HepG2 (cell line): Measurements from ENCODE around the gene PEAK1. TPM values are rescaled to one million over a fixed set of nuclear protein-coding genes. Genes with fewer than 3 reads are reported as not detected.

ENCODE experiments used
- ATAC-seq: fragments of 200-7000 bp; cut with Tn5 transposase; 3 replicates; pipeline ENCODE4 v1.9.1; 2020; ENCODE audit warnings: mild to moderate bottlenecking, moderate library complexity
- BruUV-seq: library from RNA; stranded (reverse); fragments of 400-500 nt; replicated peaks from 2 replicates; lab custom pipeline; 2021; lab: Mats Ljungman, UMichigan
- CTCF ChIA-PET: fragments of 300-600 bp; formaldehyde crosslinking; extraction: SDS; loops from one replicate; lab custom pipeline; 2021; ENCODE audit warnings: low total read pairs, inconsistent platforms, low intra/inter-chr PET ratio; lab: Yijun Ruan, JAX
- POLR2A ChIA-PET: fragments of 350-600 bp; sonication (Branson Sonifier 250); formaldehyde crosslinking; loops from one replicate; lab custom pipeline; 2020; ENCODE audit warnings: antibody characterized with exemption, inconsistent platforms; lab: Yijun Ruan, JAX
- DNase-seq: peaks from one replicate; pipeline ENCODE4 v3.0.0-alpha.2; 2015; ENCODE audit warnings: low spot score
- FAIRE-seq: peaks from 3 replicates; lab custom pipeline; 2011; peaks lifted over from hg19 to GRCh38; lab: Jason Lieb, UNC
- H2AFZ ChIP-seq: one replicate; pipeline ENCODE4 v1.6.1; 2011; ENCODE audit warnings: low read length, inconsistent platforms
- H3K27ac ChIP-seq: fragments of 300-600 bp; 3 replicates; pipeline ENCODE4 v1.8.0; 2011; ENCODE audit warnings: mixed run types, mild to moderate bottlenecking, mixed read lengths, low read length, inconsistent platforms; ENCODE audit not compliant: insufficient read depth; ENCODE audit errors: extremely low read length
- H3K27me3 ChIP-seq, 2 experiments: fragments of 200-600 bp in 1 of 2; 2 replicates in 1 of 2; 3 replicates in 1 of 2; pipeline versions ENCODE4 v1.6.0 to v1.8.0; 2011; ENCODE audit warnings: low read length in 2 of 2, mild to moderate bottlenecking in 2 of 2, moderate library complexity in 2 of 2, inconsistent platforms in 1 of 2; ENCODE audit not compliant: insufficient read depth in 2 of 2, control insufficient read depth in 1 of 2
- H3K36me3 ChIP-seq, 2 experiments: fragments of 200-600 bp in 1 of 2; replicated peaks in 1 of 2; 2 replicates in 1 of 2; 3 replicates in 1 of 2; pipeline versions ENCODE4 v1.5.1 to v1.8.0; 2011; ENCODE audit warnings: low read length in 2 of 2, inconsistent platforms in 1 of 2; ENCODE audit not compliant: insufficient read depth in 2 of 2, control insufficient read depth in 1 of 2
- H3K4me1 ChIP-seq: 2 replicates; pipeline ENCODE4 v1.5.1; 2012; ENCODE audit warnings: low read length, inconsistent platforms; ENCODE audit not compliant: insufficient read depth
- H3K4me2 ChIP-seq: 2 replicates; pipeline ENCODE4 v1.6.0; 2011; ENCODE audit warnings: low read depth, low read length, inconsistent platforms
- H3K4me3 ChIP-seq, 3 experiments: fragments of 200-600 bp in 1 of 3; sonication (generic), shearing (Covaris generic) in 1 of 3; replicated peaks in 1 of 3; 2 replicates each; pipeline ENCODE4 v1.5.1; 2011 to 2016; ENCODE audit warnings: low read length in 3 of 3, inconsistent platforms in 2 of 3, low read depth in 2 of 3, mild to moderate bottlenecking in 2 of 3, control low read depth in 1 of 3, mixed read lengths in 1 of 3; ENCODE audit not compliant: insufficient read depth in 1 of 3
- H3K79me2 ChIP-seq: one replicate; pipeline ENCODE4 v1.6.1; 2011; ENCODE audit warnings: low read length, inconsistent platforms; ENCODE audit not compliant: insufficient read depth
- H3K9ac ChIP-seq: 2 replicates; pipeline ENCODE4 v1.6.0; 2011; ENCODE audit warnings: mild to moderate bottlenecking, low read depth, low read length, inconsistent platforms; ENCODE audit not compliant: insufficient read depth
- H3K9me3 ChIP-seq: 2 replicates; pipeline ENCODE4 v1.5.1; 2012; ENCODE audit warnings: mild to moderate bottlenecking, low read length
- H4K20me1 ChIP-seq: 2 replicates; pipeline ENCODE4 v1.6.0; 2011; ENCODE audit warnings: inconsistent platforms, mild to moderate bottlenecking, low read length, moderate library complexity; ENCODE audit not compliant: insufficient read depth
- DBP ChIP-seq: sonication (generic); formaldehyde crosslinking; IDR thresholded peaks from 2 replicates; pipeline ENCODE4 v1.4.0; 2020; ENCODE audit warnings: missing genetic modification reagents; ENCODE audit errors: not compliant biosample characterization
- DPF2 ChIP-seq: sonication (generic); formaldehyde crosslinking; IDR thresholded peaks from 2 replicates; pipeline ENCODE4 v1.4.0; 2020; ENCODE audit warnings: mild to moderate bottlenecking, low read depth, missing genetic modification reagents, borderline replicate concordance
- GMEB1 ChIP-seq: sonication (generic); formaldehyde crosslinking; IDR thresholded peaks from 2 replicates; pipeline ENCODE4 v1.5.1; 2020; ENCODE audit warnings: missing genetic modification reagents, mild to moderate bottlenecking, borderline replicate concordance
- GTF3A ChIP-seq: sonication (generic); formaldehyde crosslinking; conservative IDR thresholded peaks from 2 replicates; pipeline ENCODE4 v1.4.0; 2020; ENCODE audit warnings: mild to moderate bottlenecking, missing genetic modification reagents
- HOMEZ ChIP-seq: IDR thresholded peaks from 2 replicates; pipeline ENCODE4 v1.6.1; 2016; ENCODE audit warnings: low read depth
- PHF8 ChIP-seq: sonication (generic); formaldehyde crosslinking; IDR thresholded peaks from 2 replicates; pipeline ENCODE4 v1.5.0; 2020; ENCODE audit warnings: missing genetic modification reagents
- TFAP4 ChIP-seq: sonication (generic); IDR thresholded peaks from 2 replicates; pipeline ENCODE4 v1.6.1; 2016; ENCODE audit warnings: low read depth, borderline replicate concordance
- TSC22D2 ChIP-seq: sonication (generic); formaldehyde crosslinking; IDR thresholded peaks from 2 replicates; pipeline ENCODE4 v1.5.1; 2020; ENCODE audit warnings: missing genetic modification reagents, mild to moderate bottlenecking, borderline replicate concordance
- ZBTB49 ChIP-seq: sonication (generic); formaldehyde crosslinking; IDR thresholded peaks from 2 replicates; pipeline ENCODE4 v1.4.0; 2020; ENCODE audit warnings: missing genetic modification reagents, borderline replicate concordance
- ZNF281 ChIP-seq: sonication (generic); formaldehyde crosslinking; IDR thresholded peaks from 2 replicates; pipeline ENCODE4 v1.4.0; 2020; ENCODE audit warnings: missing genetic modification reagents, borderline replicate concordance
- ZNF484 ChIP-seq: sonication (generic); formaldehyde crosslinking; IDR thresholded peaks from 2 replicates; pipeline ENCODE4 v1.5.1; 2020; ENCODE audit warnings: mild to moderate bottlenecking, low read depth, missing genetic modification reagents, borderline replicate concordance
- WGBS: methylation state at CpG from one replicate; pipeline ENCODE4 v1.1.6; 2017; ENCODE audit warnings: low lambda C conversion rate; 5-methylcytosine and 5-hydroxymethylcytosine counted together
- in situ Hi-C: cut with HindIII; loops from 2 replicates; pipeline ENCODE4 v1.10.0; 2017; ENCODE audit warnings: low pct_unique_long_range_greater_than_20kb; ENCODE audit not compliant: extremely low pct_ligation_motif_present
- intact Hi-C: fragments of 100-400 bp; cut with micrococcal nuclease; formaldehyde crosslinking; loops from one replicate; pipeline ENCODE4 v1.10.0; 2022; ENCODE audit not compliant: unreplicated experiment
- polyA plus RNA-seq, 8 experiments: library from polyadenylated mRNA; depleted of rRNA in 3 of 8; stranded (reverse) in 7 of 8; unstranded in 1 of 8; fragments of >200 nt; fragmentation: Illumina TruSeq in 4 of 8; extraction: Trizol in 4 of 8; gene quantifications; 2 replicates each; pipeline versions ENCODE4 v1.2.1 to v1.2.3, GENCODE V29; 2011 to 2016; ENCODE audit warnings: low read depth in 4 of 8, missing spikeins in 1 of 8, mixed read lengths in 1 of 8; ENCODE audit not compliant: insufficient read depth in 1 of 8
- total RNA-seq, 5 experiments: library from RNA; depleted of rRNA; stranded (reverse); fragments of >200 nt; fragmentation: Illumina TruSeq; extraction: Trizol; gene quantifications; 2 replicates each; pipeline ENCODE4 v1.2.3, GENCODE V29; 2016; ENCODE audit warnings: low read depth in 1 of 5

The PEAK1 gene
- total and polyA plus RNA-seq, 2 of the 13 experiments (the other 11 are each of a cell fraction or from before 2014, with no cell fraction given): 6.0 to 6.6 TPM

- TF ChIP-seq DBP (no peak), TFAP4 (no peak)
Observed at GRCh38 chr15:77096541-77096940, 323.4 kb downstream of the PEAK1 start (continued).

- CTCF ChIA-PET: no interaction called here
- H3K79me2 ChIP-seq: no peaks in the 10 kb centered on the region
- WGBS: 42% methylated on average over 4 of the region's 4 CpGs
- no peak for TF ChIP-seq ZBTB49
- TF ChIP-seq PHF8 (CRISPR knock-in tag): no peak
- no peak for TF ChIP-seq HOMEZ (CRISPR knock-in tag)
- no peak for TF ChIP-seq GTF3A (CRISPR knock-in tag)
- TF ChIP-seq ZNF281: no peak
- no peak for TF ChIP-seq ZNF484 (CRISPR knock-in tag)
- no peak for TF ChIP-seq DPF2 (CRISPR knock-in tag)
- TF ChIP-seq TSC22D2 (CRISPR knock-in tag): no peak
- TF ChIP-seq GMEB1 (CRISPR knock-in tag): no peak
Observed at GRCh38 chr15:77096138-77096537, 323.8 kb downstream of the PEAK1 start.

More at GRCh38 chr15:77096138-77096537, 323.8 kb downstream of the PEAK1 start:
- ATAC-seq: no peak
- POLR2A ChIA-PET: no interaction called here
- Histone ChIP-seq H2AFZ (no peak overlapping the region), H3K36me3 (no peaks in the 10 kb centered on the region), H3K4me3 (no peak overlapping the region), H3K9ac (no peak overlapping the region), H4K20me1 (no peaks in the 10 kb centered on the region), H3K27me3 (no peaks in the 10 kb centered on the region), H3K9me3 (no peaks in the 10 kb centered on the region), H3K4me2 (no peak overlapping the region), H3K27ac (no peak overlapping the region), H3K4me1 (peaks cover 15% of the 10 kb centered on the region)
- intact Hi-C loops: no loop called here
- no peak for DNase-seq
- FAIRE-seq: no peak
- in situ Hi-C loops: no loop called here
- BruUV-seq: no TSS peak
